ENCODE data around the gene KMT2B. TPM values are rescaled to one million over a fixed set of nuclear protein-coding genes. Genes with fewer than 3 reads are reported as not detected.

The KMT2B gene
- total and polyA plus RNA-seq, 9 of the 15 experiments (the other 6 are each of a cell fraction or from before 2014, with no cell fraction given) = 0.63 to 43.9 (median 8.1) TPM

DNA sequence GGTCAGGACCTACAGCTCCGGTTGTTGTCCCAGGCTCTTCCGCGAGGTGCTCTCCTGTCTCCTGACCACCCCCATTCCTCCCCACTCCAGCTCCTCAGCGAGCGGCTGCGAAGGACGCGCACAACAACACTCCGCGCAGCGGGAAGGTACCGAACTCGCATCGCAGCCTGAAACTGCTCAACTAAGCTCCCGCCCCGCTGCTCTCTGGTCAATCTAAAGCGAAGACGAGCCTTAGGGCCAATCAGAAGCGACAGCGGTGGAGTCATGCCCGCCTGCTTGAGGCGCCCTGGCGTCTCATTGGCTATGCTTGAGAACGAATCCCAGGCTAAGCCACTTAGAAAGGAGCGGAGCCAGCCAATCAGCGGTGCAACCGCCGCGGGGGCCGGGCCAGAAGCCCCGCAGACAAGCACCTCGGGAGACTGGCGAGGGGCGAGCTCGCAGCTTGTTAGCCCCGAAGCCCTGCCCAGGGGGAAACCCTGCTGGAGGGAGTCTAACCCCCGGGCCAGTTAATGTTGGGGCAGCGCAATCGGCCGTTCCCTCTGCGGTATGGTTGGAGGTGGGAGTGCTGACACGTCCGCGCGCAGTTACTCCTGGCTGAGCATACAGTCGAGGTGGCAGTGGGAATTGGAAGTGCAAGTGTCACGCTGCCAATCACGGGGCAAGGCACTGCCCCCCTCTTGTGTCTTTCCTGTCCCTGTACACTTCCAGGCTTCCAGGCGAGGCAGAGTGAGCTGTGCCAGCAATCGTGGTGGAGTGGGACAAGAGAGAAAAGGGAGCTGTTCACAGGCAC lies 15.4 kb upstream of the KMT2B start (continued):
- peak; percentile 98 for TF ChIP-seq HDAC6 (IDR thresholded peaks at IDR 0.05; ENCODE audit: low read depth, low read length)
- no peak for TF ChIP-seq RFX7 (CRISPR knock-in tag; IDR thresholded peaks at IDR 0.05)
- no peak for TF ChIP-seq ZNF583 (CRISPR knock-in tag; IDR thresholded peaks at IDR 0.05)
- no peak for TF ChIP-seq RBM22 (IDR thresholded peaks at IDR 0.05; ENCODE audit: low read depth, low read length, poor library complexity, severe bottlenecking)
- TF ChIP-seq, protein P1, sequence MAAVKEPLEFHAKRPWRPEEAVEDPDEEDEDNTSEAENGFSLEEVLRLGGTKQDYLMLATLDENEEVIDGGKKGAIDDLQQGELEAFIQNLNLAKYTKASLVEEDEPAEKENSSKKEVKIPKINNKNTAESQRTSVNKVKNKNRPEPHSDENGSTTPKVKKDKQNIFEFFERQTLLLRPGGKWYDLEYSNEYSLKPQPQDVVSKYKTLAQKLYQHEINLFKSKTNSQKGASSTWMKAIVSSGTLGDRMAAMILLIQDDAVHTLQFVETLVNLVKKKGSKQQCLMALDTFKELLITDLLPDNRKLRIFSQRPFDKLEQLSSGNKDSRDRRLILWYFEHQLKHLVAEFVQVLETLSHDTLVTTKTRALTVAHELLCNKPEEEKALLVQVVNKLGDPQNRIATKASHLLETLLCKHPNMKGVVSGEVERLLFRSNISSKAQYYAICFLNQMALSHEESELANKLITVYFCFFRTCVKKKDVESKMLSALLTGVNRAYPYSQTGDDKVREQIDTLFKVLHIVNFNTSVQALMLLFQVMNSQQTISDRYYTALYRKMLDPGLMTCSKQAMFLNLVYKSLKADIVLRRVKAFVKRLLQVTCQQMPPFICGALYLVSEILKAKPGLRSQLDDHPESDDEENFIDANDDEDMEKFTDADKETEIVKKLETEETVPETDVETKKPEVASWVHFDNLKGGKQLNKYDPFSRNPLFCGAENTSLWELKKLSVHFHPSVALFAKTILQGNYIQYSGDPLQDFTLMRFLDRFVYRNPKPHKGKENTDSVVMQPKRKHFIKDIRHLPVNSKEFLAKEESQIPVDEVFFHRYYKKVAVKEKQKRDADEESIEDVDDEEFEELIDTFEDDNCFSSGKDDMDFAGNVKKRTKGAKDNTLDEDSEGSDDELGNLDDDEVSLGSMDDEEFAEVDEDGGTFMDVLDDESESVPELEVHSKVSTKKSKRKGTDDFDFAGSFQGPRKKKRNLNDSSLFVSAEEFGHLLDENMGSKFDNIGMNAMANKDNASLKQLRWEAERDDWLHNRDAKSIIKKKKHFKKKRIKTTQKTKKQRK (IDR thresholded peaks at IDR 0.05; ENCODE audit: borderline replicate concordance, low read depth, low read length) = peak; percentile 95
- TF ChIP-seq, protein P2, sequence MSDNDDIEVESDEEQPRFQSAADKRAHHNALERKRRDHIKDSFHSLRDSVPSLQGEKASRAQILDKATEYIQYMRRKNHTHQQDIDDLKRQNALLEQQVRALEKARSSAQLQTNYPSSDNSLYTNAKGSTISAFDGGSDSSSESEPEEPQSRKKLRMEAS (CRISPR knock-in tag; IDR thresholded peaks at IDR 0.05) = 0 out of 2 replicates have a peak, but pooled peaks have one; percentile 25
- peak; percentile 97 for TF ChIP-seq RBM25 (IDR thresholded peaks at IDR 0.05; ENCODE audit: low read depth, low read length, severe bottlenecking)
- TF ChIP-seq, protein P3, sequence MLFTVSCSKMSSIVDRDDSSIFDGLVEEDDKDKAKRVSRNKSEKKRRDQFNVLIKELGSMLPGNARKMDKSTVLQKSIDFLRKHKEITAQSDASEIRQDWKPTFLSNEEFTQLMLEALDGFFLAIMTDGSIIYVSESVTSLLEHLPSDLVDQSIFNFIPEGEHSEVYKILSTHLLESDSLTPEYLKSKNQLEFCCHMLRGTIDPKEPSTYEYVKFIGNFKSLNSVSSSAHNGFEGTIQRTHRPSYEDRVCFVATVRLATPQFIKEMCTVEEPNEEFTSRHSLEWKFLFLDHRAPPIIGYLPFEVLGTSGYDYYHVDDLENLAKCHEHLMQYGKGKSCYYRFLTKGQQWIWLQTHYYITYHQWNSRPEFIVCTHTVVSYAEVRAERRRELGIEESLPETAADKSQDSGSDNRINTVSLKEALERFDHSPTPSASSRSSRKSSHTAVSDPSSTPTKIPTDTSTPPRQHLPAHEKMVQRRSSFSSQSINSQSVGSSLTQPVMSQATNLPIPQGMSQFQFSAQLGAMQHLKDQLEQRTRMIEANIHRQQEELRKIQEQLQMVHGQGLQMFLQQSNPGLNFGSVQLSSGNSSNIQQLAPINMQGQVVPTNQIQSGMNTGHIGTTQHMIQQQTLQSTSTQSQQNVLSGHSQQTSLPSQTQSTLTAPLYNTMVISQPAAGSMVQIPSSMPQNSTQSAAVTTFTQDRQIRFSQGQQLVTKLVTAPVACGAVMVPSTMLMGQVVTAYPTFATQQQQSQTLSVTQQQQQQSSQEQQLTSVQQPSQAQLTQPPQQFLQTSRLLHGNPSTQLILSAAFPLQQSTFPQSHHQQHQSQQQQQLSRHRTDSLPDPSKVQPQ (CRISPR knock-in tag; IDR thresholded peaks at IDR 0.05; ENCODE audit: borderline replicate concordance) = no peak
- TF ChIP-seq ZNF445 (CRISPR knock-in tag; IDR thresholded peaks at IDR 0.05; ENCODE audit: low read depth) = no peak
- TF ChIP-seq CHCHD3 (CRISPR knock-in tag; IDR thresholded peaks at IDR 0.05) = no peak
- TF ChIP-seq MAFF (IDR thresholded peaks at IDR 0.05; ENCODE audit: low read length) = no peak
- no peak for TF ChIP-seq ZNF76 (CRISPR knock-in tag; IDR thresholded peaks at IDR 0.05; ENCODE audit: borderline replicate concordance)
- TF ChIP-seq PHF21A (IDR thresholded peaks at IDR 0.05; ENCODE audit: borderline replicate concordance, low read depth) = peak; percentile 8; the same call in 1 of the 2 replicates
- TF ChIP-seq ZNF324 (CRISPR knock-in tag; IDR thresholded peaks at IDR 0.05) = no peak
- peak; percentile 55; the same call in 1 of the 2 replicates for TF ChIP-seq JUN (IDR thresholded peaks at IDR 0.05; ENCODE audit: borderline replicate concordance, low read depth, low read length)
- TF ChIP-seq JUN (CRISPR knock-in tag; IDR thresholded peaks at IDR 0.05; ENCODE audit: borderline replicate concordance) = no peak
- TF ChIP-seq SIN3B (IDR thresholded peaks at IDR 0.05; ENCODE audit: low read depth) = no peak
- no peak for TF ChIP-seq FOXJ3 (CRISPR knock-in tag; IDR thresholded peaks at IDR 0.05)
- peak; percentile 54 for TF ChIP-seq HNRNPLL (IDR thresholded peaks at IDR 0.05; ENCODE audit: low read depth, low read length, poor library complexity, severe bottlenecking)
- TF ChIP-seq, protein P4, sequence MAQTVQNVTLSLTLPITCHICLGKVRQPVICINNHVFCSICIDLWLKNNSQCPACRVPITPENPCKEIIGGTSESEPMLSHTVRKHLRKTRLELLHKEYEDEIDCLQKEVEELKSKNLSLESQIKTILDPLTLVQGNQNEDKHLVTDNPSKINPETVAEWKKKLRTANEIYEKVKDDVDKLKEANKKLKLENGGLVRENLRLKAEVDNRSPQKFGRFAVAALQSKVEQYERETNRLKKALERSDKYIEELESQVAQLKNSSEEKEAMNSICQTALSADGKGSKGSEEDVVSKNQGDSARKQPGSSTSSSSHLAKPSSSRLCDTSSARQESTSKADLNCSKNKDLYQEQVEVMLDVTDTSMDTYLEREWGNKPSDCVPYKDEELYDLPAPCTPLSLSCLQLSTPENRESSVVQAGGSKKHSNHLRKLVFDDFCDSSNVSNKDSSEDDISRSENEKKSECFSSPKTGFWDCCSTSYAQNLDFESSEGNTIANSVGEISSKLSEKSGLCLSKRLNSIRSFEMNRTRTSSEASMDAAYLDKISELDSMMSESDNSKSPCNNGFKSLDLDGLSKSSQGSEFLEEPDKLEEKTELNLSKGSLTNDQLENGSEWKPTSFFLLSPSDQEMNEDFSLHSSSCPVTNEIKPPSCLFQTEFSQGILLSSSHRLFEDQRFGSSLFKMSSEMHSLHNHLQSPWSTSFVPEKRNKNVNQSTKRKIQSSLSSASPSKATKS (CRISPR knock-in tag; IDR thresholded peaks at IDR 0.05) = no peak

Measured in K562 (cell line).